GM12878 (cell line): ENCODE measurements around the gene PRR5L. TPM values are rescaled to one million over a fixed set of nuclear protein-coding genes. Genes with fewer than 3 reads are reported as not detected.

Source experiments
- ATAC-seq: fragments of 200-7000 bp; cut with Tn5 transposase; 3 replicates; pipeline ENCODE4 v1.9.1; 2020; ENCODE audit warnings: mild to moderate bottlenecking, moderate library complexity
- BruUV-seq: library from RNA; stranded (reverse); fragments of 400-500 nt; replicated peaks from 2 replicates; lab custom pipeline; 2021; lab: Mats Ljungman, UMichigan
- CTCF ChIA-PET: fragments of 300-600 bp; sonication (Branson Sonifier 250); formaldehyde crosslinking; extraction: SDS; loops from one replicate; lab custom pipeline; 2021; ENCODE audit warnings: inconsistent platforms; lab: Yijun Ruan, JAX
- POLR2A ChIA-PET: fragments of 350-600 bp; formaldehyde crosslinking; extraction: SDS; loops from one replicate; lab custom pipeline; 2021; ENCODE audit warnings: inconsistent platforms; lab: Charles Lee
- RAD21 ChIA-PET: fragments of 300-600 bp; sonication (Branson Sonifier 250); formaldehyde crosslinking; loops from one replicate; lab custom pipeline; 2023; ENCODE audit warnings: antibody characterized with exemption; ENCODE audit not compliant: unreplicated experiment; lab: Charles Lee
- SMC1A ChIA-PET: fragments of 300-600 bp; sonication (Branson Sonifier 250); formaldehyde crosslinking; loops from one replicate; lab custom pipeline; 2023; ENCODE audit not compliant: unreplicated experiment, uncharacterized antibody; lab: Charles Lee
- DNase-seq: peaks from one replicate; pipeline ENCODE4 v3.0.0-alpha.2; 2011; ENCODE audit warnings: low read depth, low spot score
- FAIRE-seq: peaks from 3 replicates; lab custom pipeline; 2011; peaks lifted over from hg19 to GRCh38; lab: Jason Lieb, UNC
- H2AFZ ChIP-seq: 2 replicates; pipeline ENCODE4 v1.6.0; 2011; ENCODE audit warnings: low read depth, low read length, control low read depth; ENCODE audit not compliant: control insufficient read depth
- H3K27ac ChIP-seq: 2 replicates; pipeline ENCODE4 v1.5.1; 2011; ENCODE audit warnings: control low read depth; ENCODE audit not compliant: control insufficient read depth, insufficient read depth
- H3K27me3 ChIP-seq, 2 experiments: replicated peaks in 1 of 2; 2 replicates each; pipeline versions ENCODE4 v1.6.0 to v1.6.1; 2011; ENCODE audit warnings: low read length in 1 of 2; ENCODE audit not compliant: control insufficient read depth in 2 of 2, insufficient read depth in 2 of 2
- H3K36me3 ChIP-seq, 2 experiments: 2 replicates each; pipeline ENCODE4 v1.5.1; 2011; ENCODE audit warnings: low read length in 1 of 2; ENCODE audit not compliant: control insufficient read depth in 2 of 2, insufficient read depth in 2 of 2
- H3K4me1 ChIP-seq: 2 replicates; pipeline ENCODE4 v1.6.1; 2011; ENCODE audit warnings: mild to moderate bottlenecking, low read length, moderate library complexity, mixed read lengths; ENCODE audit not compliant: control insufficient read depth, insufficient read depth
- H3K4me2 ChIP-seq: 2 replicates; pipeline ENCODE4 v1.6.0; 2011; ENCODE audit warnings: control low read depth; ENCODE audit not compliant: control insufficient read depth, insufficient read depth
- H3K4me3 ChIP-seq: fragments of 200-600 bp; sonication (generic); 2 replicates; pipeline ENCODE4 v1.5.1; 2016
- H3K79me2 ChIP-seq: 2 replicates; pipeline ENCODE4 v1.6.0; 2011; ENCODE audit warnings: low read length; ENCODE audit not compliant: control insufficient read depth, insufficient read depth
- H3K9ac ChIP-seq: 2 replicates; pipeline ENCODE4 v1.8.0; 2011; ENCODE audit warnings: low read length, control low read depth, mixed read lengths; ENCODE audit not compliant: control insufficient read depth, insufficient read depth
- H3K9me3 ChIP-seq: replicated peaks from 3 replicates; pipeline ENCODE4 v1.5.1; 2011; ENCODE audit warnings: mild to moderate bottlenecking, low read length; ENCODE audit not compliant: control insufficient read depth, insufficient read depth
- H4K20me1 ChIP-seq: 2 replicates; pipeline ENCODE4 v1.6.0; 2011; ENCODE audit not compliant: control insufficient read depth, insufficient read depth
- FOXM1 ChIP-seq: IDR thresholded peaks from 2 replicates; pipeline ENCODE4 v1.6.1; 2012; ENCODE audit warnings: low read depth, mild to moderate bottlenecking, inconsistent platforms, low read length, moderate library complexity
- MEF2B ChIP-seq: fragments of 450-650 bp; IDR thresholded peaks from 2 replicates; pipeline ENCODE4 v1.6.1; 2018; ENCODE audit warnings: mild to moderate bottlenecking, moderate library complexity; ENCODE audit not compliant: partially characterized antibody, poor library complexity, severe bottlenecking
- NFYB ChIP-seq: IDR thresholded peaks from 2 replicates; pipeline ENCODE4 v1.6.1; 2011; ENCODE audit warnings: low read depth, mild to moderate bottlenecking, low read length, improper control_type of control experiment, moderate library complexity; ENCODE audit not compliant: insufficient read depth
- PAX8 ChIP-seq: fragments of 450-650 bp; IDR thresholded peaks from 2 replicates; pipeline ENCODE4 v1.6.1; 2017; ENCODE audit warnings: mild to moderate bottlenecking, moderate library complexity
- SKIL ChIP-seq: fragments of 450-650 bp; IDR thresholded peaks from 2 replicates; pipeline ENCODE4 v1.6.1; 2017; ENCODE audit warnings: mild to moderate bottlenecking, low read depth, inconsistent platforms; ENCODE audit not compliant: poor library complexity, severe bottlenecking
- SRF ChIP-seq, 2 experiments: IDR thresholded peaks; 2 replicates each; pipeline ENCODE4 v1.6.1; 2011; ENCODE audit warnings: low read depth in 2 of 2, low read length in 2 of 2, mild to moderate bottlenecking in 1 of 2, moderate library complexity in 1 of 2
- WGBS: methylation state at CpG from one replicate; pipeline ENCODE4 v1.1.6; 2016; ENCODE audit warnings: low lambda C conversion rate; ENCODE audit not compliant: insufficient replicate concordance, insufficient coverage; ENCODE audit errors: missing lambda C conversion rate; 5-methylcytosine and 5-hydroxymethylcytosine counted together
- in situ Hi-C: fragments of 300-500 bp; cut with MboI; formaldehyde crosslinking; loops from 9 replicates; pipeline ENCODE4 v1.14.3; 2018; ENCODE audit warnings: mixed read lengths
- intact Hi-C: fragments of 100-400 bp; cut with micrococcal nuclease; formaldehyde crosslinking; loops from one replicate; pipeline ENCODE4 v1.14.2; 2022; ENCODE audit not compliant: unreplicated experiment
- polyA plus RNA-seq, 11 experiments: library from polyadenylated mRNA; depleted of rRNA in 4 of 11; unstranded in 6 of 11; stranded (reverse) in 5 of 11; fragments of >200 nt; fragmentation: Nextera tagmentation in 4 of 11; fragmentation: Illumina TruSeq in 1 of 11; extraction: Ambion mirVana in 4 of 11; extraction: Trizol in 1 of 11; gene quantifications; 1 replicate in 1 of 11; 2 replicates in 10 of 11; pipeline versions ENCODE4 v1.2.1 to v1.2.3, GENCODE V29; 2011 to 2016; ENCODE audit warnings: inconsistent platforms in 2 of 11, missing spikeins in 2 of 11, low read depth in 1 of 11
- total RNA-seq, 4 experiments: library from RNA; depleted of rRNA in 3 of 4; stranded (reverse); fragments of >200 nt in 3 of 4; fragmentation: Illumina TruSeq in 1 of 4; extraction: Trizol in 1 of 4; gene quantifications; 2 replicates each; pipeline versions ENCODE4 v1.2.1 to v1.2.3, GENCODE V29; 2013 to 2021

PRR5L gene
- total and polyA plus RNA-seq, 10 of the 15 experiments (the other 5 are each of a cell fraction or from before 2014, with no cell fraction given) = 0.11 to 4.2 (median 0.67) TPM; not detected in 1

DNA sequence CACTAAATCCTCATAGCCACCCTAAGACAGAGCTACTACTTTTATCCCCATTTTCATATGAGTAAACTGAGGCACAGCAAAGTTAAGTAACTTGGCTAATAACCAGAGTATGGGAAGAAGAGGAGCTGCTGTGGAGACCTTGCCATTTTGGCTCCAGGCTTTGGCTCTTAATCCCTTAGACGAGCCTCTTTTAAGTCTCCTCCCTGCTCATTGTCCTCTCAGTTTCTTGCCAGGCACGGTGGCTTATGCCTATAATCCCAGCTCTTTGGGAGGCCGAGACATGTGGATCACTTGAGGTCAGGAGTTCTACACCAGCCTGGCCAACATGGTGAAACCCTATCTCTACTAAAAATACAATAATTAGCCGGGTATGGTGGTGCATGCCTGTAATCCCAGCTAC lies 78.6 kb downstream of the PRR5L start:
- H3K27ac ChIP-seq = no peak overlapping the region
- no peaks in the 10 kb centered on the region for H3K9me3 ChIP-seq
- no peaks in the 10 kb centered on the region for H3K36me3 ChIP-seq
- no peak overlapping the region for H3K4me3 ChIP-seq
- CTCF ChIA-PET = interaction anchor here (0.6 to 1.2 kb wide), 2 partner anchors 131 to 888 kb away, joined by 3 to 5 read pairs; no protein-coding TSS in a partner anchor
- TF ChIP-seq SKIL (no peak), FOXM1 (no peak), PAX8 (no peak), SRF (IDR thresholded peaks at IDR 0.05; ENCODE audit: low read depth in 2 of 2, low read length in 2 of 2) (no peak), NFYB (no peak), MEF2B (no peak)
- TF ChIP-seq, all 136 proteins: peak for 0
- Histone ChIP-seq H3K27me3 (peaks cover 13 to 14% of the 10 kb centered on the region in 2 experiments), H3K4me2 (no peak overlapping the region), H3K9ac (no peak overlapping the region), H3K79me2 (no peaks in the 10 kb centered on the region), H3K4me1 (peaks cover 7% of the 10 kb centered on the region), H4K20me1 (no peaks in the 10 kb centered on the region), H2AFZ (no peak overlapping the region)
- intact Hi-C loops = no loop called here
- ChIA-PET POLR2A (no interaction called here), RAD21 (interaction anchor here (1.3 kb wide), 1 partner anchor 10 kb away, joined by 3 read pairs; no protein-coding TSS in a partner anchor), SMC1A (no interaction called here)
- no peak for FAIRE-seq
- BruUV-seq = no TSS peak
- DNase-seq = no peak
- 20% methylated on average over 4 of the region's 4 CpGs for WGBS
- ATAC-seq = no peak
- in situ Hi-C loops = no loop called here
